Measurements from ENCODE around the gene CMSS1. TPM values are rescaled to one million over a fixed set of nuclear protein-coding genes. Genes with fewer than 3 reads are reported as not detected.

Gene CMSS1
- total RNA-seq, 1 experiment from 2014 or later = 64.1 TPM

DNA sequence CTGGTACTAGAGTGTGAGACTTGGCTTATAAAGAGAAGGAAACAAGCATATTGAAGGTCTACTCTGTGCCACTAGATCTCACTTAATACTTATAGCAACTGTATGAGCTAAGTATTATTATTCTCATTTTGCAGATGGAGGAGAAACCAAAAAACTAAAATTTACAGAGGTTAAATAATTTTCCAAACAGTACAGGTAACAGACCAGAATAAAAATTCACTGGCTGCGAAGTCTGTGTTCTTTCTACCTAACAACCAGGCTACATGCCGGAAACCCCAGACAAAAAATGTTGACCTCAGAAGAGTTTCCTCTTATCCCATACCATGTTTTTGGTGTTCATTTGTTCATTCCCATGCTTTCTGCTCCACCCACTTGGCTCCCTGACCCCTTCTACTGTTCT, 46.6 kb downstream of the CMSS1 start:
- ChIA-PET RAD21 (ENCODE audit: low non-redundant PET in 1 of 2, low total read pairs in 2 of 2, uncharacterized antibody in 2 of 2, unreplicated experiment in 2 of 2) (no interaction called here), POLR2A (no interaction called here), CTCF (no interaction called here)
- intact Hi-C loops (cut with micrococcal nuclease) = no loop called here
- no peak for DNase-seq (ENCODE audit: low read depth, low spot score)
- no TSS peak for BruUV-seq (replicated peaks)
- Histone ChIP-seq H3K27ac (ENCODE audit: low read depth, low read length) (no peak overlapping the region), H3K4me1 (ENCODE audit: control insufficient read depth in 1 of 2, insufficient read depth in 2 of 2, low read length in 2 of 2) (peaks cover 0 to 17% of the 10 kb centered on the region in 2 experiments; a peak in 2 of 4 replicates), H2AFZ (ENCODE audit: low read depth, low read length, poor library complexity, severe bottlenecking) (no peak overlapping the region), H3K79me2 (ENCODE audit: insufficient read depth, low read length) (no peaks in the 10 kb centered on the region; the same call in 1 of the 2 replicates), H3K9me3 (ENCODE audit: control insufficient read depth in 1 of 2, insufficient read depth in 1 of 2, low read depth in 1 of 2, low read length in 2 of 2) (no peaks in the 10 kb centered on the region), H3K36me3 (ENCODE audit: control insufficient read depth in 1 of 2, insufficient read depth in 2 of 2, low read length in 2 of 2) (no peaks in the 10 kb centered on the region), H3K9me2 (ENCODE audit: insufficient read depth) (no peaks in the 10 kb centered on the region), H3K4me3 (replicated peaks in 1 of 2; ENCODE audit: low read depth in 1 of 2, low read length in 2 of 2) (no peak overlapping the region), H3K27me3 (ENCODE audit: insufficient read depth, low read length) (no peaks in the 10 kb centered on the region), H4K20me1 (ENCODE audit: insufficient read depth) (no peaks in the 10 kb centered on the region), H3K9ac (ENCODE audit: low read length) (no peak overlapping the region), H3K4me2 (ENCODE audit: low read length) (no peak overlapping the region)
- ATAC-seq = no peak
- no peak for TF ChIP-seq CEBPB (IDR thresholded peaks at IDR 0.05; ENCODE audit: low read depth)
- no peak for TF ChIP-seq EGR1 (IDR thresholded peaks at IDR 0.05; ENCODE audit: low read depth)
- no peak for TF ChIP-seq ZNF274 (IDR thresholded peaks at IDR 0.05; ENCODE audit: low read depth, low read length)
- no peak for TF ChIP-seq FOSL1 (IDR thresholded peaks at IDR 0.05; ENCODE audit: low read depth)
- TF ChIP-seq SP1 (IDR thresholded peaks at IDR 0.05; ENCODE audit: low read depth) = no peak
- no peak for TF ChIP-seq CBX3 (IDR thresholded peaks at IDR 0.05; ENCODE audit: low read depth)
- TF ChIP-seq EZH2phosphoT487 (IDR thresholded peaks at IDR 0.05; ENCODE audit: borderline replicate concordance) = no peak
- TF ChIP-seq, protein P1, sequence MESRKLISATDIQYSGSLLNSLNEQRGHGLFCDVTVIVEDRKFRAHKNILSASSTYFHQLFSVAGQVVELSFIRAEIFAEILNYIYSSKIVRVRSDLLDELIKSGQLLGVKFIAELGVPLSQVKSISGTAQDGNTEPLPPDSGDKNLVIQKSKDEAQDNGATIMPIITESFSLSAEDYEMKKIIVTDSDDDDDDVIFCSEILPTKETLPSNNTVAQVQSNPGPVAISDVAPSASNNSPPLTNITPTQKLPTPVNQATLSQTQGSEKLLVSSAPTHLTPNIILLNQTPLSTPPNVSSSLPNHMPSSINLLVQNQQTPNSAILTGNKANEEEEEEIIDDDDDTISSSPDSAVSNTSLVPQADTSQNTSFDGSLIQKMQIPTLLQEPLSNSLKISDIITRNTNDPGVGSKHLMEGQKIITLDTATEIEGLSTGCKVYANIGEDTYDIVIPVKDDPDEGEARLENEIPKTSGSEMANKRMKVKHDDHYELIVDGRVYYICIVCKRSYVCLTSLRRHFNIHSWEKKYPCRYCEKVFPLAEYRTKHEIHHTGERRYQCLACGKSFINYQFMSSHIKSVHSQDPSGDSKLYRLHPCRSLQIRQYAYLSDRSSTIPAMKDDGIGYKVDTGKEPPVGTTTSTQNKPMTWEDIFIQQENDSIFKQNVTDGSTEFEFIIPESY (IDR thresholded peaks at IDR 0.05; ENCODE audit: extremely low read depth, insufficient replicate concordance, low read length) = no peak
- TF ChIP-seq, protein P2, sequence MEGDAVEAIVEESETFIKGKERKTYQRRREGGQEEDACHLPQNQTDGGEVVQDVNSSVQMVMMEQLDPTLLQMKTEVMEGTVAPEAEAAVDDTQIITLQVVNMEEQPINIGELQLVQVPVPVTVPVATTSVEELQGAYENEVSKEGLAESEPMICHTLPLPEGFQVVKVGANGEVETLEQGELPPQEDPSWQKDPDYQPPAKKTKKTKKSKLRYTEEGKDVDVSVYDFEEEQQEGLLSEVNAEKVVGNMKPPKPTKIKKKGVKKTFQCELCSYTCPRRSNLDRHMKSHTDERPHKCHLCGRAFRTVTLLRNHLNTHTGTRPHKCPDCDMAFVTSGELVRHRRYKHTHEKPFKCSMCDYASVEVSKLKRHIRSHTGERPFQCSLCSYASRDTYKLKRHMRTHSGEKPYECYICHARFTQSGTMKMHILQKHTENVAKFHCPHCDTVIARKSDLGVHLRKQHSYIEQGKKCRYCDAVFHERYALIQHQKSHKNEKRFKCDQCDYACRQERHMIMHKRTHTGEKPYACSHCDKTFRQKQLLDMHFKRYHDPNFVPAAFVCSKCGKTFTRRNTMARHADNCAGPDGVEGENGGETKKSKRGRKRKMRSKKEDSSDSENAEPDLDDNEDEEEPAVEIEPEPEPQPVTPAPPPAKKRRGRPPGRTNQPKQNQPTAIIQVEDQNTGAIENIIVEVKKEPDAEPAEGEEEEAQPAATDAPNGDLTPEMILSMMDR (IDR thresholded peaks at IDR 0.05 in 2 of 3, conservative IDR thresholded peaks at IDR 0.05 in 1 of 3; ENCODE audit: borderline replicate concordance in 1 of 3, insufficient read depth in 1 of 3, low read depth in 2 of 3, low read length in 2 of 3) = no peak
- TF ChIP-seq, protein P3, sequence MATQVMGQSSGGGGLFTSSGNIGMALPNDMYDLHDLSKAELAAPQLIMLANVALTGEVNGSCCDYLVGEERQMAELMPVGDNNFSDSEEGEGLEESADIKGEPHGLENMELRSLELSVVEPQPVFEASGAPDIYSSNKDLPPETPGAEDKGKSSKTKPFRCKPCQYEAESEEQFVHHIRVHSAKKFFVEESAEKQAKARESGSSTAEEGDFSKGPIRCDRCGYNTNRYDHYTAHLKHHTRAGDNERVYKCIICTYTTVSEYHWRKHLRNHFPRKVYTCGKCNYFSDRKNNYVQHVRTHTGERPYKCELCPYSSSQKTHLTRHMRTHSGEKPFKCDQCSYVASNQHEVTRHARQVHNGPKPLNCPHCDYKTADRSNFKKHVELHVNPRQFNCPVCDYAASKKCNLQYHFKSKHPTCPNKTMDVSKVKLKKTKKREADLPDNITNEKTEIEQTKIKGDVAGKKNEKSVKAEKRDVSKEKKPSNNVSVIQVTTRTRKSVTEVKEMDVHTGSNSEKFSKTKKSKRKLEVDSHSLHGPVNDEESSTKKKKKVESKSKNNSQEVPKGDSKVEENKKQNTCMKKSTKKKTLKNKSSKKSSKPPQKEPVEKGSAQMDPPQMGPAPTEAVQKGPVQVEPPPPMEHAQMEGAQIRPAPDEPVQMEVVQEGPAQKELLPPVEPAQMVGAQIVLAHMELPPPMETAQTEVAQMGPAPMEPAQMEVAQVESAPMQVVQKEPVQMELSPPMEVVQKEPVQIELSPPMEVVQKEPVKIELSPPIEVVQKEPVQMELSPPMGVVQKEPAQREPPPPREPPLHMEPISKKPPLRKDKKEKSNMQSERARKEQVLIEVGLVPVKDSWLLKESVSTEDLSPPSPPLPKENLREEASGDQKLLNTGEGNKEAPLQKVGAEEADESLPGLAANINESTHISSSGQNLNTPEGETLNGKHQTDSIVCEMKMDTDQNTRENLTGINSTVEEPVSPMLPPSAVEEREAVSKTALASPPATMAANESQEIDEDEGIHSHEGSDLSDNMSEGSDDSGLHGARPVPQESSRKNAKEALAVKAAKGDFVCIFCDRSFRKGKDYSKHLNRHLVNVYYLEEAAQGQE (IDR thresholded peaks at IDR 0.05; ENCODE audit: low read depth) = no peak
- TF ChIP-seq ZFX (IDR thresholded peaks at IDR 0.05) = no peak
- no peak for TF ChIP-seq RAD21 (IDR thresholded peaks at IDR 0.05; ENCODE audit: low read depth)
